Esophagus muscularis mucosa (tissue), 3 donors: Measurements from ENCODE around the gene MAD1L1.

ENCODE experiments used
- POLR2A ChIP-seq: fragments of 450-650 bp; IDR thresholded peaks from one replicate; pipeline ENCODE4 v1.6.1; 2017; ENCODE audit warnings: antibody characterized with exemption, moderate library complexity, mild to moderate bottlenecking, low read depth
- POLR2AphosphoS5 ChIP-seq, 2 donors: sonication (generic); formaldehyde crosslinking; IDR thresholded peaks; one replicate each; pipeline ENCODE4 v1.6.1; 2017; ENCODE audit warnings: antibody characterized with exemption in 2 of 2
- TF ChIP-seq, protein P1 (sequence below), 3 experiments: fragments of 200-600 bp in 2 of 3; fragments of 450-650 bp in 1 of 3; sonication (generic) in 2 of 3; IDR thresholded peaks; one replicate each; pipeline ENCODE4 v1.5.1; 2017 to 2019; ENCODE audit warnings: antibody characterized with exemption in 3 of 3, mild to moderate bottlenecking in 2 of 3, moderate library complexity in 1 of 3

DNA sequence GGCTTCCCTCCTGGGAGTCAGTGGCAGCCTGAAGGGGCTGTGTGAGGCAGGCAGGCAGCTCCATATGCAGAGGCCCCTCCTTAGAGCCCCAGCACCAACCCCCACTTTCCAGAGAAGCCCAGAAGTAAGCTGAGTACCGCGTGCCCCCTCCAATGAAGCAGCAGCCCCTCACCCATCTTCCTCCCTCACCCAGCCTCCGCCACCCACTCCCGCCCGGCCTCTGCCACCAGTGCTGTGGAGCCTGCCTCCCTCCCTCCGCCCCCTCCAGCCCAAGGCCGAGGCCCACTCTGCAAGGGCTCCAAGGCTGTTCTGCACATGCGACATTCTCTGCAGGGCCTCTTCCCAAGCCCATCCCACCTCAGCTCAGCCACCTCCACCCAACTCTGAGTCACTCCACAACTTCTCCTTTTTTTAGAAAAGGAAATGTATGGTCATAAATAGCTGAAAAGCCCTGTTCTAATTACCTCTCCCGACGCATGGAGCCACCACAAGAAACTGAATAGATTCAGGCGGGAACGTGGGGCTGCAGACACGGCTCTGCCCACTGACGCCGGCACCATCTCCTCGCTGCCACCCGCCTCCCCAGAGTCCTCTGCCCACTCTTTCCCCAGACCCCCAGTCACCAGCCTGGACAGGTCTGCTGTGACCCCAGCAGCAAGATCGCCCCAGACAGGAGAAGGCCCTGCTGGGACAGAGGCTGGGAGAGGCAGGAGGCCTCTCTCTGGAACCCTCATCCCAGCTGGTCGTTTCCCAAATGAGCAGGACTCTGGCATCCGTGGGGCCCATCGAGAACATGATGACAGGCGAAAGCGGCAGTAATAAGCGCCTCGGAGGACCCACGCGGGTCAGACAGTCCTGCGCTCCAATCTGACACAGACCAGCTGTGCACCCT lies 213.9 kb downstream of the MAD1L1 start:
- TF ChIP-seq POLR2A (no peak), POLR2AphosphoS5 (IDR thresholded peaks at IDR 0.05) (no peak)
- TF ChIP-seq, protein P1, sequence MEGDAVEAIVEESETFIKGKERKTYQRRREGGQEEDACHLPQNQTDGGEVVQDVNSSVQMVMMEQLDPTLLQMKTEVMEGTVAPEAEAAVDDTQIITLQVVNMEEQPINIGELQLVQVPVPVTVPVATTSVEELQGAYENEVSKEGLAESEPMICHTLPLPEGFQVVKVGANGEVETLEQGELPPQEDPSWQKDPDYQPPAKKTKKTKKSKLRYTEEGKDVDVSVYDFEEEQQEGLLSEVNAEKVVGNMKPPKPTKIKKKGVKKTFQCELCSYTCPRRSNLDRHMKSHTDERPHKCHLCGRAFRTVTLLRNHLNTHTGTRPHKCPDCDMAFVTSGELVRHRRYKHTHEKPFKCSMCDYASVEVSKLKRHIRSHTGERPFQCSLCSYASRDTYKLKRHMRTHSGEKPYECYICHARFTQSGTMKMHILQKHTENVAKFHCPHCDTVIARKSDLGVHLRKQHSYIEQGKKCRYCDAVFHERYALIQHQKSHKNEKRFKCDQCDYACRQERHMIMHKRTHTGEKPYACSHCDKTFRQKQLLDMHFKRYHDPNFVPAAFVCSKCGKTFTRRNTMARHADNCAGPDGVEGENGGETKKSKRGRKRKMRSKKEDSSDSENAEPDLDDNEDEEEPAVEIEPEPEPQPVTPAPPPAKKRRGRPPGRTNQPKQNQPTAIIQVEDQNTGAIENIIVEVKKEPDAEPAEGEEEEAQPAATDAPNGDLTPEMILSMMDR (IDR thresholded peaks at IDR 0.05): no peak
